GM23338 (cell line): ENCODE results near the gene ISCU. TPM values are rescaled to one million over a fixed set of nuclear protein-coding genes. Genes with fewer than 3 reads are reported as not detected.

Source experiments
- ATAC-seq: fragments of 200-7000 bp; cut with Tn5 transposase; 3 replicates; pipeline ENCODE4 v1.9.1; 2020
- DNase-seq: peaks from one replicate; pipeline ENCODE4 v3.0.0-alpha.2; 2015; ENCODE audit warnings: low spot score
- H2AFZ ChIP-seq: fragments of 200-600 bp; sonication (generic); 2 replicates; pipeline ENCODE4 v1.8.0; 2016; ENCODE audit warnings: antibody characterized with exemption, mild to moderate bottlenecking, moderate library complexity
- H3F3A ChIP-seq: fragments of 200-600 bp; sonication (generic); replicated peaks from 2 replicates; pipeline ENCODE4 v1.8.0; 2017; ENCODE audit warnings: antibody characterized with exemption, mixed run types, low read depth
- H3K27ac ChIP-seq: fragments of 200-600 bp; sonication (generic); 2 replicates; pipeline ENCODE4 v1.6.1; 2016; ENCODE audit warnings: low read depth
- H3K27me3 ChIP-seq: fragments of 200-600 bp; sonication (generic); 2 replicates; pipeline ENCODE4 v1.8.0; 2016; ENCODE audit warnings: mild to moderate bottlenecking, mixed run types, moderate library complexity; ENCODE audit not compliant: insufficient read depth
- H3K36me3 ChIP-seq: fragments of 200-600 bp; sonication (generic); 2 replicates; pipeline ENCODE4 v1.8.0; 2016; ENCODE audit warnings: mild to moderate bottlenecking; ENCODE audit not compliant: insufficient read depth
- H3K4me1 ChIP-seq: fragments of 200-600 bp; sonication (generic); 2 replicates; pipeline ENCODE4 v1.8.0; 2016; ENCODE audit warnings: mild to moderate bottlenecking, moderate library complexity; ENCODE audit not compliant: insufficient read depth
- H3K4me2 ChIP-seq: fragments of 200-600 bp; sonication (generic); 2 replicates; pipeline ENCODE4 v1.7.1; 2017; ENCODE audit warnings: mixed run types
- H3K4me3 ChIP-seq: fragments of 200-600 bp; sonication (generic); 2 replicates; pipeline ENCODE4 v1.6.1; 2016; ENCODE audit warnings: mixed run types
- H3K79me2 ChIP-seq: fragments of 200-600 bp; sonication (generic); replicated peaks from 2 replicates; pipeline ENCODE4 v1.8.0; 2017; ENCODE audit warnings: mild to moderate bottlenecking; ENCODE audit not compliant: insufficient read depth
- H3K9me2 ChIP-seq: fragments of 200-600 bp; sonication (generic); 2 replicates; pipeline ENCODE4 v1.8.0; 2017; ENCODE audit not compliant: insufficient read depth
- H4K20me1 ChIP-seq: fragments of 200-600 bp; sonication (generic); replicated peaks from 2 replicates; pipeline ENCODE4 v1.8.0; 2017; ENCODE audit warnings: mild to moderate bottlenecking; ENCODE audit not compliant: insufficient read depth
- H3K27ac Mint-ChIP-seq: 2 replicates; pipeline ENCODE4 v1.8.0; 2020; ENCODE audit warnings: inconsistent platforms, mild to moderate bottlenecking, moderate library complexity, mixed read lengths
- H3K27me3 Mint-ChIP-seq: 3 replicates; pipeline ENCODE4 v1.8.0; 2022; ENCODE audit warnings: low read depth, mild to moderate bottlenecking, moderate library complexity, mixed read lengths, inconsistent platforms; ENCODE audit not compliant: insufficient read depth, poor library complexity
- H3K36me3 Mint-ChIP-seq: 3 replicates; pipeline ENCODE4 v1.8.0; 2021; ENCODE audit warnings: low read depth, mild to moderate bottlenecking, inconsistent platforms, moderate library complexity, mixed read lengths
- H3K4me1 Mint-ChIP-seq: 3 replicates; pipeline ENCODE4 v1.8.0; 2020; ENCODE audit warnings: mild to moderate bottlenecking, inconsistent platforms, mixed read lengths
- H3K4me3 Mint-ChIP-seq: 3 replicates; pipeline ENCODE4 v1.8.0; 2021; ENCODE audit warnings: moderate library complexity, mild to moderate bottlenecking, inconsistent platforms, mixed read lengths
- H3K9me3 Mint-ChIP-seq: 3 replicates; pipeline ENCODE4 v1.8.0; 2020; ENCODE audit warnings: moderate library complexity, mild to moderate bottlenecking, inconsistent platforms, mixed read lengths
- EZH2phosphoT487 ChIP-seq: fragments of 200-600 bp; sonication (generic); IDR thresholded peaks from one replicate; pipeline ENCODE4 v1.8.1; 2018; ENCODE audit warnings: antibody characterized with exemption; ENCODE audit not compliant: unreplicated experiment
- STAT1 ChIP-seq: IDR thresholded peaks from one replicate; pipeline ENCODE4 v1.6.1; 2016; ENCODE audit warnings: antibody characterized with exemption; ENCODE audit not compliant: unreplicated experiment
- ZNF114 ChIP-seq: fragments of 250-450 bp; sonication (Bioruptor Pico); IDR thresholded peaks from 2 replicates; pipeline ENCODE4 v1.5.0; 2020; ENCODE audit warnings: mild to moderate bottlenecking, moderate library complexity
- ZNF331 ChIP-seq: fragments of 250-450 bp; sonication (Bioruptor Pico); IDR thresholded peaks from 2 replicates; pipeline ENCODE4 v1.5.0; 2020; ENCODE audit warnings: low read depth, mild to moderate bottlenecking, moderate library complexity
- polyA plus RNA-seq: library from polyadenylated mRNA; unstranded; fragments of >200 nt; fragmentation: Nextera tagmentation; extraction: Ambion mirVana; gene quantifications from 2 replicates; pipeline ENCODE4 v1.2.1, GENCODE V29; 2016
- total RNA-seq: library from RNA; depleted of rRNA; stranded (reverse); fragments of >200 nt; shearing (Covaris generic); gene quantifications from 2 replicates; pipeline ENCODE4 v1.2.3, GENCODE V29; 2014
- TF ChIP-seq, protein P1 (sequence below): fragments of 250-450 bp; sonication (Bioruptor Pico); IDR thresholded peaks from 2 replicates; pipeline ENCODE4 v1.5.0; 2020; ENCODE audit warnings: mild to moderate bottlenecking, moderate library complexity

ISCU gene
- total and polyA plus RNA-seq, 2 experiments from 2014 or later = 123 to 129 TPM

DNA sequence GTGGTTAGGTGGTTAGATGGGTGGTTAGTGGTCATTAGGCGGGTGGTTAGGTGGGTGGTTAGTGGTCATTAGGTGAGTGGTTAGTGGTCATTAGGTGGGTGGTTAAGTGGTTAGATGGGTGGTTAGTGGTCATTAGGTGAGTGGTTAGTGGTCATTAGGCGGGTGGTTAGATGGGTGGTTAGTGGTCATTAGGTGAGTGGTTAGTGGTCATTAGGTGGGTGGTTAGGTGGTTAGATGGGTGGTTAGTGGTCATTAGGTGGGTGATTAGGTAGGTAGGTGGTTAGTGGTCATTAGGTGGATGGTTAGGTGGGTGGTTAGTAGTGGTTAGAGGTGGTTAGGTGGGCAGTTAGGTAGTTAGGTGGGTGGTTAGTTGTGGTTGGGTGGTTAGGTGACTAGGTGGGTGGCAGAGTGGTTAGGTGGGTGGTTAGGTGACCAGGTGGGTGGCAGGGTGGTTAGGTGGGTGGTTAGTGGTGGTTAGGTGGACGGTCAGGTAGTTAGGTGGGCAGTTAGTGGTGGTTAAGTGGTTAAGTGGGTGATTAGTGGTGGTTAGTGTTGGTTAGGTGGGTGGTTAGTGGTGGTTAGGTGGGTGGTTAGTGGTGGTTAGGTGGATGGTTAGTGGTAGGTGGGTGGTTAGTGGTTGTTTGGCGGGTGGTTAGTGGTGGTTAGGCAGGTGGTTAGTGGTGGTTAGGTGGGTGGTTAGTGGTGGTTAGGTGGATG is 43.5 kb downstream of the ISCU start (continued):
- TF ChIP-seq, protein P1, sequence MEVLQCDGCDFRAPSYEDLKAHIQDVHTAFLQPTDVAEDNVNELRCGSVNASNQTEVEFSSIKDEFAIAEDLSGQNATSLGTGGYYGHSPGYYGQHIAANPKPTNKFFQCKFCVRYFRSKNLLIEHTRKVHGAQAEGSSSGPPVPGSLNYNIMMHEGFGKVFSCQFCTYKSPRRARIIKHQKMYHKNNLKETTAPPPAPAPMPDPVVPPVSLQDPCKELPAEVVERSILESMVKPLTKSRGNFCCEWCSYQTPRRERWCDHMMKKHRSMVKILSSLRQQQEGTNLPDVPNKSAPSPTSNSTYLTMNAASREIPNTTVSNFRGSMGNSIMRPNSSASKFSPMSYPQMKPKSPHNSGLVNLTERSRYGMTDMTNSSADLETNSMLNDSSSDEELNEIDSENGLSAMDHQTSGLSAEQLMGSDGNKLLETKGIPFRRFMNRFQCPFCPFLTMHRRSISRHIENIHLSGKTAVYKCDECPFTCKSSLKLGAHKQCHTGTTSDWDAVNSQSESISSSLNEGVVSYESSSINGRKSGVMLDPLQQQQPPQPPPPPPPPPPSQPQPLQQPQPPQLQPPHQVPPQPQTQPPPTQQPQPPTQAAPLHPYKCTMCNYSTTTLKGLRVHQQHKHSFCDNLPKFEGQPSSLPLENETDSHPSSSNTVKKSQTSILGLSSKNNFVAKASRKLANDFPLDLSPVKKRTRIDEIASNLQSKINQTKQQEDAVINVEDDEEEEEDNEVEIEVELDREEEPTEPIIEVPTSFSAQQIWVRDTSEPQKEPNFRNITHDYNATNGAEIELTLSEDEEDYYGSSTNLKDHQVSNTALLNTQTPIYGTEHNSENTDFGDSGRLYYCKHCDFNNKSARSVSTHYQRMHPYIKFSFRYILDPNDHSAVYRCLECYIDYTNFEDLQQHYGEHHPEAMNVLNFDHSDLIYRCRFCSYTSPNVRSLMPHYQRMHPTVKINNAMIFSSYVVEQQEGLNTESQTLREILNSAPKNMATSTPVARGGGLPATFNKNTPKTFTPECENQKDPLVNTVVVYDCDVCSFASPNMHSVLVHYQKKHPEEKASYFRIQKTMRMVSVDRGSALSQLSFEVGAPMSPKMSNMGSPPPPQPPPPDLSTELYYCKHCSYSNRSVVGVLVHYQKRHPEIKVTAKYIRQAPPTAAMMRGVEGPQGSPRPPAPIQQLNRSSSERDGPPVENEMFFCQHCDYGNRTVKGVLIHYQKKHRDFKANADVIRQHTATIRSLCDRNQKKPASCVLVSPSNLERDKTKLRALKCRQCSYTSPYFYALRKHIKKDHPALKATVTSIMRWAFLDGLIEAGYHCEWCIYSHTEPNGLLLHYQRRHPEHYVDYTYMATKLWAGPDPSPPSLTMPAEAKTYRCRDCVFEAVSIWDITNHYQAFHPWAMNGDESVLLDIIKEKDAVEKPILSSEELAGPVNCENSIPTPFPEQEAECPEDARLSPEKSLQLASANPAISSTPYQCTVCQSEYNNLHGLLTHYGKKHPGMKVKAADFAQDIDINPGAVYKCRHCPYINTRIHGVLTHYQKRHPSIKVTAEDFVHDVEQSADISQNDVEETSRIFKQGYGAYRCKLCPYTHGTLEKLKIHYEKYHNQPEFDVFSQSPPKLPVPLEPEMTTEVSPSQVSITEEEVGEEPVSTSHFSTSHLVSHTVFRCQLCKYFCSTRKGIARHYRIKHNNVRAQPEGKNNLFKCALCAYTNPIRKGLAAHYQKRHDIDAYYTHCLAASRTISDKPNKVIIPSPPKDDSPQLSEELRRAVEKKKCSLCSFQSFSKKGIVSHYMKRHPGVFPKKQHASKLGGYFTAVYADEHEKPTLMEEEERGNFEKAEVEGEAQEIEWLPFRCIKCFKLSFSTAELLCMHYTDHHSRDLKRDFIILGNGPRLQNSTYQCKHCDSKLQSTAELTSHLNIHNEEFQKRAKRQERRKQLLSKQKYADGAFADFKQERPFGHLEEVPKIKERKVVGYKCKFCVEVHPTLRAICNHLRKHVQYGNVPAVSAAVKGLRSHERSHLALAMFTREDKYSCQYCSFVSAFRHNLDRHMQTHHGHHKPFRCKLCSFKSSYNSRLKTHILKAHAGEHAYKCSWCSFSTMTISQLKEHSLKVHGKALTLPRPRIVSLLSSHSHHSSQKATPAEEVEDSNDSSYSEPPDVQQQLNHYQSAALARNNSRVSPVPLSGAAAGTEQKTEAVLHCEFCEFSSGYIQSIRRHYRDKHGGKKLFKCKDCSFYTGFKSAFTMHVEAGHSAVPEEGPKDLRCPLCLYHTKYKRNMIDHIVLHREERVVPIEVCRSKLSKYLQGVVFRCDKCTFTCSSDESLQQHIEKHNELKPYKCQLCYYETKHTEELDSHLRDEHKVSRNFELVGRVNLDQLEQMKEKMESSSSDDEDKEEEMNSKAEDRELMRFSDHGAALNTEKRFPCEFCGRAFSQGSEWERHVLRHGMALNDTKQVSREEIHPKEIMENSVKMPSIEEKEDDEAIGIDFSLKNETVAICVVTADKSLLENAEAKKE = no peak
- TF ChIP-seq ZNF114 (CRISPR knock-in tag) (no peak), EZH2phosphoT487 (no peak), ZNF331 (CRISPR knock-in tag) (no peak), STAT1 (no peak)

DNA sequence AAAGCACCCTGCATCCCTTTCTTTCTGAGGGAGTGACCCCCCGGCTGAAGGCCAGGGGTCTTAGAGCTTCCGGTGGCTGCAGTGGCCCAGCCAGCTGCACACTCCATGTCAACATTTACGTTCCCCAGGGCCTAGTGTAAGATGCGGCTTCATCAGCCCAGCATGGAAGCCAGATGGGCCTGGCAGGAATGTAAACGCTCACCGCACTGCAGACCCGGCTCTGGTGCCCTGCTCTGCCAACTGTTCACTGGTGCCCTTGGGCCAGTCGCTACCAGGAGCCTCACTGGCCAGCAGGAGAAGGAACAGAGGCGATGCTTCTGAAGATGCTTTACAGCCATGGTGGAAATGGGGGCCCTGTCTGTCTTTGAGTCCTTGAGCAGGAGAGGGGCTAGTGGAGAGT is 44.1 kb downstream of the ISCU start:
- H3K4me1 ChIP-seq = no peaks in the 10 kb centered on the region; the same call in 1 of the 2 replicates
- H3K4me3 ChIP-seq = no peak overlapping the region
- TF ChIP-seq, protein P1 = no peak
- H3K4me3 Mint-ChIP-seq = no peak overlapping the region
- 0 out of 2 replicates have a peak, but pooled peaks cover 6% of the 10 kb centered on the region for H3F3A ChIP-seq
- H4K20me1 ChIP-seq = no peaks in the 10 kb centered on the region
- H3K36me3 Mint-ChIP-seq = no peaks in the 10 kb centered on the region
- no peak overlapping the region for H3K4me2 ChIP-seq
- H3K36me3 ChIP-seq = no peaks in the 10 kb centered on the region
- no peaks in the 10 kb centered on the region for H3K27me3 ChIP-seq
- H3K9me2 ChIP-seq = no peaks in the 10 kb centered on the region
- H3K4me1 Mint-ChIP-seq = peaks cover 18% of the 10 kb centered on the region
- H3K79me2 ChIP-seq = no peaks in the 10 kb centered on the region
- peaks cover 8% of the 10 kb centered on the region for H3K27me3 Mint-ChIP-seq
- H3K27ac ChIP-seq = no peak overlapping the region
- H3K9me3 Mint-ChIP-seq = no peaks in the 10 kb centered on the region
- ATAC-seq (no peak), DNase-seq (no peak)
- H2AFZ ChIP-seq = no peak overlapping the region
- no peak overlapping the region for H3K27ac Mint-ChIP-seq
